ENCODE measurements around the gene ASIC3.

The ASIC3 gene

DNA sequence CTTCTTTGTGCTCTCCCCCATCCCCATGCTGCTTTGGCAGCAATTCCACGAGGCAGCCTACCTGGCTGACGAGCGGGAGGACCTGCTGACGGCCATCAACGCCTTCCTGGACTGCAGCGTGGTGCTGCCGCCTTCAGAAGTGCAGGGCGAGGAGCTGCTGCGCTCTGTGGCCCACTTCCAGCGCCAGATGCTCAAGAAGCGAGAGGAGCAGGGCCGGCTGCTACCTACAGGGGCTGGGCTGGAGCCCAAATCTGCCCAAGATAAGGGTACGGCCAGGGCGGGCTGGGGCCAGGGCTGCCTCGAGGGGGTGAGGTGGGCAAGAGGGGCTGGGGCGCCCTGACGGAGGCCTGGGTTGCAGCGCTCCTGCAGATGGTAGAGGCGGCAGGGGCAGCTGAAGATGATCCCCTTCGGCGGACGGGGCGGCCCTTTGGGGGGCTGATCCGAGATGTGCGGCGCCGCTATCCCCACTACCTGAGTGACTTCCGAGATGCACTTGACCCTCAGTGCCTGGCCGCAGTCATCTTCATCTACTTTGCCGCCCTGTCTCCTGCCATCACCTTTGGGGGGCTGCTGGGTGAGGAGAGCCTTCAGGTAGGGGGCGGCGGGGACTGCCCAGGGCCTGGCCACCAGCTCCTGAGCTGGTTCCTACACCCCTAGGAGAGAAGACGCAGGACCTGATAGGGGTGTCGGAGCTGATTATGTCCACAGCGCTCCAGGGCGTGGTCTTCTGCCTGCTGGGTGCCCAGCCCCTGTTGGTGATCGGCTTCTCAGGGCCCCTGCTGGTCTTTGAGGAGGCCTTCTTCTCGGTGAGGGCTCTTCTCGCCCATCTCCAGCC is 22.9 kb downstream of the ASIC3 start:
- DNase-seq (ENCODE audit: low read depth) = no peak

DNA sequence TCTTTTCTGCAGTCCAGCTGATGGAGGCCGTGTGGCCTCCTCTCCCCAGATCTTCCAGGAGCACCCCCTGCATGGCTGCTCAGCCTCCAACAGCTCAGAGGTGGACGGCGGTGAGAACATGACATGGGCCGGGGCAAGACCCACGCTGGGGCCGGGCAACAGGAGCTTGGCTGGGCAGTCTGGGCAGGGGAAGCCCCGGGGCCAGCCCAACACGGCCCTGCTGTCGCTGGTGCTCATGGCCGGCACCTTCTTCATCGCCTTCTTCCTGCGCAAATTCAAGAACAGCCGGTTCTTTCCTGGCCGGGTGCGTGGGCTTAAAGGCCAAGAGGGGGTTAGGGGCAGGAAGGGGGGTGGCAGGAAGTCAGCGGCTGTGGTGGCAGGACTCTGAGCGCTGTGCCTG is 25.7 kb downstream of the ASIC3 start:
- DNase-seq (ENCODE audit: low read depth) = no peak

DNA sequence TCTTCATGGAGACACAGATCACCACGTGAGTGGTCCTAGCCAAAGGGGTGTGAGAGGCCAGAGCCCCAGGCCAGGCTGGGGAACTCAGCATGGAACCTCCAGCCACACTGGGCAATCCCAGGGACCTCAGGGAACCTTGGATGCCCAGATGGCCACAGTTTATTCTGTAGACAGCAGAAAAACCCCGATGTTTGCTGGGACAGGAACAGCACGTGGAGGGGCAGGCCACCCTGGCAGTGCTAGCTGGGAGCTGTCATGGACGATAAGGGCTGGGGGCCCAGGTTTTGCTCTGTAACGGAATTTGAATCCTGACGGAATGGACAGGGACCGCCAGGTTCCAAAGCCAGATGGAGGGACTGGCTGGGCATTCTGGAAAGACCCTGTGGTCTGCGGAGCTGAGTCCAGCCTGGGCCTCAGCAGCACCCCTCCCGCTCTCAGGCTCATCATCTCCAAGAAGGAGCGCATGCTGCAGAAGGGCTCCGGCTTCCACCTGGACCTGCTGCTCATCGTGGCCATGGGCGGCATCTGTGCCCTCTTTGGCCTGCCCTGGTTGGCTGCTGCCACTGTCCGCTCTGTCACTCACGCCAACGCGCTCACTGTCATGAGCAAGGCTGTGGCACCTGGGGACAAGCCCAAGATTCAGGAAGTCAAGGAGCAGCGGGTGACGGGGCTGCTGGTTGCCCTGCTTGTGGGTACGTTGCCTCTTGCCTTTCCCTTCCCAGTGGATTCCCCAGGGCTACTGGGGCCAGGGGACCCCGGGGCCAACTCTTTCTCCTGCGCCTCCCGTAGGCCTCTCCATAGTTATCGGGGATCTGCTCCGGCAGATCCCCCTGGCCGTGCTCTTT is 26.7 kb downstream of the ASIC3 start:
- DNase-seq (ENCODE audit: low read depth) = no peak

DNA sequence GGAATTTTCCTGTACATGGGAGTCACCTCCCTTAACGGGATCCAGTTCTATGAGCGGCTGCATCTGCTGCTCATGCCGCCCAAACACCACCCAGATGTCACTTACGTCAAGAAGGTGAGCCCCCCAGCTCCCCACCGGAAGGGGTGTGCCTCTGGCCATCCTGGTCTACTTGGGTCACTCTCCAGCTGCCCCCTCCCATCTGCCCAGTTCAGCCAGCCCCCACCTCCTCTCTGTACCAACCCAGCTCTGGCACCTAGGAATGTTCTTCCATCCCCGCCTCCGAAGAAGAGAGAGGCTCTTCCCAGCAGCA is 27.3 kb downstream of the ASIC3 start:
- no peak for DNase-seq (ENCODE audit: low read depth)

DNA sequence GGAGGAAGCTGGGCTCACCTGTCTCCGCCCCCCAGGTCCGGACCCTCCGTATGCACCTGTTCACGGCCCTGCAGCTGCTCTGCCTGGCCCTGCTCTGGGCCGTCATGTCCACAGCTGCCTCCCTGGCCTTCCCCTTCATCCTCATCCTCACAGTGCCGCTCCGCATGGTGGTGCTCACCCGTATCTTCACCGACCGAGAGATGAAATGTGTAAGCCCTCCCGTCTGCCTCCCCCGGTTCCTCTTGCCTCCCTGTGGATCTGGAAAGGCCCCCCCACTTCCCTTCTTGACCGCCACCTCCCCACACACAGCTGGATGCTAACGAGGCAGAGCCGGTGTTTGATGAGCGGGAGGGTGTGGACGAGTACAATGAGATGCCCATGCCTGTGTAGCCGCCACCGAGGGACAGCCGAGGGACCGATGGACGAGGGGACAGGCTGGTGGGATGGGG is 27.7 kb downstream of the ASIC3 start:
- no peak for DNase-seq (ENCODE audit: low read depth)

DNA sequence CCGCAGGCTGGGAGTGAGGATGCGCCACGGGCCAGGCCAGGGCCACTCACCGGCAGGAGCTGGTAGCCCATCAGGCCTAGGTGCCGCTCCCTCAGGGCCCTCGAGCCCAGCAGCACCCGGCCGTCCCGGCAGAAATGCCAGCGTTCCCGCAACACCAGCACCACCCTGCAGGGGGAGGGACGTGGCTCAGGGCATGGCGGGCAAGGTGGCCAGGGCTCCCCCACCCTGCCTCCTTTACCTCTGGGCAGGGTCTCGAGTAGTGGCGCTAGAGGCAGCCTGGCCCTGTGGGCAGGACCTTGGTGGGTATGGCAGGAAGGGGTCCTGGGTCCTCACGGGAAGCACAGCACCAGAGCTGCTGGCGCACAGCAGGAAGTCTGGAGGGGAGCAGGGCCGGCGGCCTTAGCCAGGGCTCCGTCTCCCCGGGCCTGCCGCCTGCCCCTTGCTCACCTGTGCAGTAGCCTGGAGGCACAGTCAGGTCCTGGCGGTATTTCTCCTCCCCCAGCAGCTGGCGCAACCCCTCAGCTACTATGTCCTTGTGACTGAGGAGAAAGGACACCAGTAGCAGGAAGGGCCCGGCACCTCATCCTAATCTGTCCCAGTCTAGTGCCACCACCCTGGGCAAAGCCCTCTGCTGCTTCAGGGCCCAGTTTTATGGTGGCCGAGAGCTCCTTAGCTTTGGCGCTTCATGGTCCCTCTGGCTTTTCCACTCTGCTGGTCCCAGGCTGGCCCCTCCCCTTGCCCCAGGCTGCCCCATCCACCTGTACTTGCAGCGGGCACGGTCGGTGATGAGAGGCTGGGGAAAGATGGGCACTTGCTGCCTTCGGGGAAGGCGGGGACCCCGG is 28.8 kb downstream of the ASIC3 start:
- no peak for DNase-seq (ENCODE audit: low read depth)

DNA sequence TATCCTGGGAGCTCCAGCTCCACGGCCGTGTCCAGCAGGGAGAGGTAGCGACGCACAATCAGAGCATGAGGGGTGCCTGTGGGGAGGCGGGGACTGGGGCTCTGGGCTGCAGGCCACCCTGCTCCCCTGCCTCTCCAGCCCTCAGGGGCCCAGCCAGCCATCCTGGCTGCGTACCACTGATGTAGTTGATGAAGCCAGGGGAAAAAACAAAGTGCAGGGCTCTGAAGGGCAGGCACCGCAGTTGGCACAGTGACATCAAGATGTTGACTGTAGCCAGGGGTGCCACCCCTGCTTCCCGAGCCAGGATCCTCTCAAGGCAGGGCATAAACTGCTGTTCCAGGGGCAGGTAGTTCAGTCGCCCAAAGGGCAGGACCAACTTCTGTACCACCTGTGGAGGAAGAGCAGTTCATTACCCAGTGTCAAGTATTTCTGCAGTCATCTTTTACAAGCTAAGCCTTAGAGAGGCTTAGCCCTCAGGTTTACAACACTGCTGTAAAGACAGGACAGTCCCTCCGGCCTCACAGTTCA is 29.4 kb downstream of the ASIC3 start:
- DNase-seq (ENCODE audit: low read depth) = no peak

DNA sequence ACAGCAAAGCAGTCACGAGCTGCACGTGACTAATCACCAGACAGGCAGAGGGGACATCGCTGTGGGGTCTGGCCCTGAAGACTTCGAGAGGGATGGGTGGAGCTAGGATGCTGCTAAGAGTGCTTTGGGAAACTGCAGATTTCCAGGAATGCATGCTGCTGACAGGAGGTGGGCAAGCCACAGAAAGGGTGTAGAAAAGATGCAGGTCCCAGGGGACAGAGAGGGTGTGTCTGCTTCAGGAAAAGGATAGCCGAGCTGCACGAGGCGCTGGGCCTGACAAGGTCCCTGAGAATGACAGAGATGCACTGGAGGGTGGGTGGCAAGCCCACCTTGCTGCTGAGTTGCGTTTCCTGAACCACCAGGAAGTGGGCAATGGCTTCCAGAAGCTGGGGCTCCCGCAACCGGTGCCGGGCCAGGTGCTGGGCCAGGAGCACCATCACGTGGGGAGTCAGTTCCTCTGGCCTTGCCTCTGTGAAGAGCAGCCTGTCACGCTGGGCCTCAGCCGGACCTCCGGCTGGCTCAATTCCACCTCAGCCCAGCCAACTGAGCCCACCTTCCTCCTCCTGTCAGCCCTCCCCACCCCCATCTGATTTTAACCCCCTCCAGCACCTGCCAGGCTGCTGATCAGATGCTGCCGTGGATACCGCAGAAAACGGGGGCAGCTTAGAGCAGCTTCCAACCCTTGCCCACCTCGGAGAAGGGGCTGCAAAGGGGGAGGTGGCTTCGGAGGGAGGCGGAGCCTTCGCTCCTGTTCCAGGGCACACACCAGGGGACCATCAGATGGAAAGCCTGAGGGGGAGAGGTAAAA is 30.1 kb downstream of the ASIC3 start:
- DNase-seq (ENCODE audit: low read depth) = no peak

DNA sequence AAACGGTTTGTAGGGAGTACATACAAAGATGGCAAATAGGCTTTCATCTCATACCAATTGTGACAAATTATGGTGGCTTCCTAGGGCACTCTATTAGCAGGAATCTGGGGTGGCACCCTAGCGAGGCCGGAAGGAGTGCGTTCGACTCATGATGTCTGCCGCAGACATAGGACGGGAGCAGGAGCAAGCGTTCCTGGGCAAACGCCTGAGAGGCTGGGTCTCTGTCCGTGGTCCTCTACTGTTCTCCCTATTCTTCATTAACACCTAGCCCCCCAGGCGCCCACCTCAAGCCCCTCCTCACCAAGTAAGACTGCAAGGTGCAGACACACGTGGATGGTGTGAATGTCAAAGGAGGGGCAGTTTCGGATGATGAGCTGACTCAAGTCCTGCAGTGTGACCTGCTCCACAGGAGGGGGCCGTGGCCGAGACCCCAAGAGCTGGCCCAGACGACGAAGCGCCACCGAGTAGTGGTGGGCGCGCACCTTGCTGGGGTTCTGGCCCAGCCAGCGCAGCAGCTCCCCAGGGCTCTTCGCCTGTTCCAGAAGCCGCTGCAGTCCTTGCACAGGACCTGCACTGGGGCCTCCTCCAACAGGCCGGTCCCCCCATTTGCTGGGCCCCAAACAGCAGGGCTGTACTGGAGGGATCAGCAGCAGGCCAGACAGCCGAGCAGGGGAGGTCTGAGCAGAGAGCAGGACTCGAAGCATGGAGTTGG is 31.0 kb downstream of the ASIC3 start:
- DNase-seq (ENCODE audit: low read depth) = no peak

DNA sequence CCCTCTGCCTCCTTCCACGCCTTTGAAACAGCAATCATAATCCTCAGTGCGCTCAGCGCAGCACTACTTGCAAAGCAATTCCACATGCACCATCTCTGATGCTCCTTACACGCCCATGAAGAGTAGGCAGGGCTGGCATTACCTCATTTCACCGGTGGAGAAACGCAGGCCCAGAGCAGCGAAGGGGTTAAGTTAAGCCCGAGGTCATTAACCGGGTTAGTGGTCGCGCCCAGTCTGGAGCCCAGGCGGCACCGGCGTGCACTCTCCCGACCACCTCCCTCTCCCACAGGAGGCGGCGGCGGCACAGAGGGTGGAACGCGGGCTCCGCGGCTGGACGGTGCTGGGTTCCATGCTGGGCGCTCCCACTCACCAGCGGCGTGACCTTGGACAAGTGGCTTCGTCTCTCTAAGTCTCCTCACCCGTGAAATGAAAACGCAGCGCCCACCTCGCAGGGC is 31.8 kb downstream of the ASIC3 start:
- DNase-seq (ENCODE audit: low read depth) = no peak

DNA sequence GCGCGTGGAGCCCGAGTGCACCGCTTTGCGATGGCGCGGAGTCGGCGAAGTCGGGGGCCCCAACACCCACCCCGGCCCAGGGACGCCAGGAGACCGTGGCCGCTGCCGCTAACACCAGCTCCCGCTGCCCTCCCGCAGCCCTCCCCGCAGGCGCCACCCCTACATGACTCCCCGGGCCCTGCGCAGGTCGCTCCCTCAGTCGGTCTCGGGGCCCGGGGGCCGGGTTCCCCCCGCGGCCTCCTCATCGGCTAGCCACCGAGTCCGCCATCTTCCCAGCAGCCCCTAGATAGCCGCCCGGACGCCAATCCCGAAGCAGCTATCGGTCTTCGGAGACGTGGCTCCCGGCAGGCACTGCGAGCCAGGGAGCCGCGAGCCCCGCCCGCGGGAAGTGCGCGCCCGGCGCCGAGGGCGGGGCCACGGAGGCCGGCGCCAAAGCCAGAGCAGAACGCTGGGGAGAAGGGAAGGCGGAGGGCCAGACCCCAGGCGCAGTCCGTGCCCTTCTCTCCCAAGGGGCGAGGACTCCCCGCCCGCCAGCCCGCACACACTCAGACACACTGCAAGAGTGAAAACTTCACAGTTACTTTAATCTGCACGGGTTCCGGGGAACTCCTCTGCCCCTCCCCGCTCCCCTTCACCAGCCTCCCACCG is 32.3 kb downstream of the ASIC3 start, which contains the start of gene FASTK:
Gene FASTK (minus strand): TSS at position 288 of the 648 bp plus-strand sequence. CDS start 43 bp downstream, at position 245.
- DNase-seq (ENCODE audit: low read depth) = no peak

DNA sequence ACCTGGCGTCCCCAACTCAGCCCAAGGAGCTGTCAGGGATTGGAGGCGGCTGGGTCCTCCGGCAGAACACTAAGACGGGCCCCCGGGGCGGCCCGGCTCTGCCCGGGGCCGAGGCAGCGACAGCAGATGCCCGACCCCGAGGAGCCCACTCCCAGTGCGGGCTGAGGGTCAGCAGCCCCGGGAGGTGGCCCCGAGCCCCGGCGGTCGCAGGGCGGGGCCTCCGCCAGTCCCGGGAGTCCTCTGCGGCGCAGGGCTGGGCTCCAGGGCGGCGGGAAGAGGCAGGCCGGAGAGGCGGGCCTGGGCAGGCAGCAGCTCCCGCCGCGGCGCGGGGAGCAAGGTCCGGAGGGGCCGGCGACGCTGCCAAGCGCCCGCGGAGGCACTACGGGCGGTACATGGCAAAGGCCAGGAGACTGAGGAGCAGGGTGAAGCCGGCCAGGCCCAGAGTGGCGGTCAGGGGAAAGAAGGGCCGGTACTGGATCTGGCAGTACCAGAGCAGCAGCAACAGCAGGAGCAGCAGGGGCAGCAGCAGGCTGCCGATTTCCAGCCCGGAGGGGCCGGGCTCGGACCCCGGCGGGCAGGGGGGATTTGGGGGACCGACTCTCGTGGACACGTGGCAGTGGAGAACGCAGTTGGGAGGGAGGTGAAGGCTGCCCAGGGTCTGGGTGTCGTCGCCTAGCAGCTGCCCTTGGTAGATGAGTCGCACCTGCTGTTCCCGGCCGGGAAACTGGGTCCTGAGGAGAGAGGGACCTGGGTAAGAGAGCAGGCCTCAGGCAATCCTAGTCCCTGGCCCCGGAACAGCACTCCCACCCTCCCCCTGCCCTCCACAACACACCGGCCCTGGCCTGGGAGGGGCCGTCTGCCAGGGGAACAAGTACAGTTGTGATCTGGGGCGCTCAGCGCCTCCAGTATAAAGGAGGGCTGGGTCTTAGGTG is 33.1 kb downstream of the ASIC3 start:
- DNase-seq (ENCODE audit: low read depth) = no peak

DNA sequence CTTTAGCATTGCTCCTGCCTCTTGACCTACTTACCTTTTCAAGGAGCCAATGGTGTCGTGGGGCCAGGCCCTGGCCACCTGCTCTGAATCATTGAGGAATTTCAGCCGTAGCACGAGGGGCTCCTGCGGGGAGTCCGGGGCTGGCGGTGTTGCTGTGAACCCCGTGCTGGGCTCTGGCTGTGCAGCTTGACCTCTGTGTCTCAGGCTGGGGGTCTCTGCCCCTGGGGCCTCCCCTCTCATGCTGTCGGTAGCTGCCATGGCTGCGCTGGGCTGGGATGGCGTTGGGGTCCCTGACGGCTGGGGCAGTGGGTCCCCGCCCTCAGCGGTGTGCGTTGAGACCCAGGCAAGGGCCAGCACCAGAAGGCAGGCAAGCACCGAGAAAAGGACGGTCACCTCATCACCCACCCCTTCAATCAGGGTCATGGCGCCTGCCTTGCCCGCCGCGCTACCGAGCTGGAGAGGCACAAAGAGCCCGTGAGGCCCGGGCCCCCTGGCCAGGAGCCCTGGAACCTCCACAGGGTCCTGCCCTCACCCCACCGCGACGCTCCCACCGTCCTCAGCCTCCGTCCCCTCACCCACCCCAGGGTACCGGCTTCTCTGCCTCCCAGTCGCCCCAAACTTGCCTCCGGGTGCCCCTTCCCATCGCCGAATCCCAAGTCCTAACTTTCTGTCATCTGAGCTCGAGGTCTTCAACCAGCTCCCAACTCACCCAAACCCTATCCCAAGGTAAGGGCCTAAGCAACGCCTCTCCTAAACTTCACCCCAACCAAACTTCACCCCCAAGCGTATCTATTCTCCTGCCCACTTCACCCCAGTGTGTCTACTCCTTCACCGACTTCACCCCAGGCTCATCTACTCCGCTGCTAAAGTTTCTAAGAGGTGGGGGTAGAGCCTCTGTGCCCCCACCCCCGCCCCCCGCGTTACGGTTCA is 34.1 kb downstream of the ASIC3 start:
- no peak for DNase-seq (ENCODE audit: low read depth)

DNA sequence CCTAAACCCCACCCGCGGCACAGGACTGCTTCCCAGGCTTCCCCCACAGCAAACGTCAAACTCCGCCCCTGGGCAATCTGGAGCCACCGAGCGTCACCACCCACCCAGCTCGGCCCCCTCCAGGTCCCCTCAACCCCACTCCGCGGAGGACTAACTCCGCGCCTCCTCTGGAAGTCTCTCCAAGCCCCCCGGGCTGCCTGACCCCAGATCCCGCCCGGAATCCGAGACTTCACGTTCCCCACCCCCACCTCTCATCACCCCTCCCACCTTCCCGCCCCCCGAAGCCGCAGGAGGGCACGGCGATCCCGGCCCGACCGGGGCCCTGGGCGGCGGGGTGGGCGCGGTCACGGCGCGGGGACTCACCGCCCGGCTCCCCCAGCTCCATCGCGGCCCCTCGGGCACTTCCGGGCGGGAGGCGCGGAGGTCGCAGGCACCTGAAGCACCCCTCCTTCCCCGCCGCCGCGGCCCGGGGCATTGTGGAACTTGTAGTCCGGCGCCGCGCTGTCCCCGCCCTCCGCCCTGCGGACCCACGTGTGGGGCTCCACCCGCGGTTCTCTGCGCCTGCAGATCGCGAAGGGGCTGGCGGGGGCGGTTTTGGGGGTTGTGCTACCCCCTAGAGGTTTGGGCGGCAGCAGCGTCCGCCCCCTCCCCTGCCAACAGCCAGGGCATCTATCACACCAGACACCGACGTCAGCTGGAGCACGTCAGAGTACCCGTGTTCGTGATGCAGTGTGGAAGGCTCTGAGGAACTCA is 34.9 kb downstream of the ASIC3 start, which contains the start of gene TMUB1:
Gene TMUB1 (minus strand): TSS at position 423 of the 753 bp plus-strand sequence. CDS start 930 bp downstream, outside the sequence.
- DNase-seq (ENCODE audit: low read depth) = no peak

DNA sequence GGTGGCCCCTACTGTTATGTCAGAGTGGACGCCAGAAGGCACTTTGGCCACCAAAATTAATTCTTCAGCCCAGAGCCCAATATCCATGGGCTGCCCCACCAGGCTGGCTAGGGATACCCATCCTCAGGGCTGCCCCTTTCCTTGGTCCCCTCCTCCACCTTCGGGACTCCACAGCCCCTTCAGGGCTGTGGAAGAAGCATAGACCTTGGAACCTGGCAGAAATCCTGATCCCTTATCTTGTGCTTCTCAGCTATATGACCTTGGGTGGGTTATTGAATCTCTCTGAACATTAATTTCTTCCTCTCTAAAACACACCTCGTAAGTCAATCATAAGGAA is 35.5 kb downstream of the ASIC3 start:
- DNase-seq (ENCODE audit: low read depth) = no peak

DNA sequence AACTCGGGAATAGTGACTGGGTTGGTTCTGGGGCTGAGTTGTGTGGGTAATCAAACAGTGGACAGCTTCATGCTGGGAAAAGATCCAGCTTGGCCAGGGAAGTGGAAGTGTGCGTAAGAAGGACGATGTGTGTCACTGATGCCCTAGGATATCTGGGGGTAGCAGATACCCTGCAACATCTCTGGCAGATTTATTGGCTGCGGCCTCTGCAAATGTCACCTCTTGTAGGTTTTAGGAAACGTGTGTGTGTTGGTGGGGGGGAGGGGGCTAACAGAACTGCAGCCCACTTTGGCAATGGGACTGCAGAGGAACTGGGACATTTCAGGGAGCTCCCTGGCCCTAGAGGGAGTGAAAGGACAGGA is 37.0 kb downstream of the ASIC3 start:
- no peak for DNase-seq (ENCODE audit: low read depth)
